K562 treated with DMSO at 1 percent for 4 hours (cell line): ENCODE results near the gene TFAP2A. TPM values are rescaled to one million over a fixed set of nuclear protein-coding genes. Genes with fewer than 3 reads are reported as not detected.

Source experiments
- total RNA-seq: library from RNA; unstranded; fragments of 300-600 nt; gene quantifications from 2 replicates; pipeline ENCODE4 v1.2.3, GENCODE V29; 2022; ENCODE audit not compliant: insufficient read depth

Gene TFAP2A
- total RNA-seq: 0.46 TPM in 1 of 2 replicates, not detected in the other

DNA sequence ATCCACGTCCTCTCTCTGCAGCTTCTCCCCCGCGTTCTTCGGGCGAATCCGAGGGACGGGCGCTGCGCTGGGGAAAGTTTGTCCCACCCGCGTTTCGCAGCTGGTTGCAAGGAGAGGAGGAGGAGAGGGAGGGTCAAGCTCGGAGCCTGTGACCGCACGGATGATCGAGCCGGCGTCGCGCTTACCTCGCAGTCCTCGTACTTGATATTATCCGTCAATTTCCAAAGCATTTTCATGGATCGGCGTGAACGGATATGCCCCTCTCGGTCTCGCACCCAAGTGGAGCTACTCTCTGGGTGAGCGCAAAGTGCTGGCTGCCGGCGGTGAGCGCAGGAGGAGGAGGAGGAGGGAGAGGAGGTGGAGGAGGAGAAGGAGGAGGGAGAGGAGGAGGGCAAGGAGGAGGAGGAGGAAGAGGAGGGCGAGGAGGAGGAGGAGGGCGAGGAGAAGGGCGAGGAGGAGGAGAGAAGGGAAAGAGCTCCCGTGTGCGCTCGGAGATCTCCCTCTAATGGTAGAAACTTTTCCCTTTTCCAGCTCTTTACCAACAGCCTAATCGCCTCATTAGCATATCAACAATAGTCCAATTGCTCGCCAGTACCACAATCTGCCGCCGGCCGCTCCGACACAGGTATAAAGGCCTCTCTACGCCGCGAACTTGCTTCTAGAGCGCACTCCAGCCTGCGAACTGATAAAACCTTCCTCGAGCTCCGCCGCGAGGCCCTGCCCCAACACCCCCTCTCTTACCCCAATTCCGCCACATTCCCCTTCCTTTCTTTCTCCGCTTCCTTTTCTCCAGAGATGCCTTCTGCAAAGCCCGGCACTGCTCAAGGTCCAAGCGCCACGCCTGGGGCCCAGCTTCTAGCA is at the start of gene TFAP2A:
Gene TFAP2A, minus strand, starts transcription at position 319 of the 861 bp plus-strand sequence. Its CDS starts 83 bp downstream, at position 236.

Other genes starting within 250 kb of the TFAP2A start
- 0.89 and 1.1 TPM in 2 replicates for gene GCNT2, start 106.3 kb upstream of the TFAP2A start, total RNA-seq